SK-N-SH (cell line): ENCODE data around the gene RAB19.

Experiments
- POLR2AphosphoS5 ChIP-seq: IDR thresholded peaks from 2 replicates; pipeline ENCODE4 v1.6.1; 2012; ENCODE audit warnings: low read depth, low read length
- SMC3 ChIP-seq: IDR thresholded peaks from 2 replicates; pipeline ENCODE4 v1.6.1; 2012; ENCODE audit warnings: low read depth, low read length, improper control_type of control experiment
- TAF1 ChIP-seq: IDR thresholded peaks from 2 replicates; pipeline ENCODE4 v1.6.1; 2012; ENCODE audit warnings: low read depth, mild to moderate bottlenecking, low read length, moderate library complexity, borderline replicate concordance
- YY1 ChIP-seq: IDR thresholded peaks from 2 replicates; pipeline ENCODE4 v1.4.0; 2012; ENCODE audit warnings: low read depth, mild to moderate bottlenecking
- TF ChIP-seq, protein P1 (sequence below): fragments of 200-600 bp; sonication (generic); IDR thresholded peaks from 2 replicates; pipeline ENCODE4 v1.6.1; 2017; ENCODE audit warnings: antibody characterized with exemption, mild to moderate bottlenecking, moderate library complexity

DNA sequence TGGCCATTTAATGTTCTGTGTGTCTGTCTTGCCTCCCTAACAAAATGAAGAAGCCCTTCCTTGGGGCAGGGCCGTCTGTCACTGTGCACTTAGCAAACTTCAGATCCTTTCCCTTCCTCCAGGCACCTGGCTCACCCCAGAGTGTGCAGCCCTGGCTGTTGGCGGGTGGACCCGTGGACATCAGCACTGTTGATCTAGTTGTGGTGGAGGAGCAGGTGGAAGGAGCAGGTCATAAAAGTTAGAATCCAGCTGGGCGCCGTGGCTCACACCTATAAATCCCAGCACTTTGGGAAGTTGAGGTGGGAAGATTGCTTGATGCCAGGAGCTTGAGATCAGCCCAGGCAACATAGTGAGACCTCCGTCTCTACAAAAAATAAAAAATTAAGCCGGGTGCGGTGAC, 12.7 kb downstream of the RAB19 start:
- TF ChIP-seq SMC3 (no peak), TAF1 (no peak), YY1 (no peak), POLR2AphosphoS5 (no peak)
- TF ChIP-seq, protein P1, sequence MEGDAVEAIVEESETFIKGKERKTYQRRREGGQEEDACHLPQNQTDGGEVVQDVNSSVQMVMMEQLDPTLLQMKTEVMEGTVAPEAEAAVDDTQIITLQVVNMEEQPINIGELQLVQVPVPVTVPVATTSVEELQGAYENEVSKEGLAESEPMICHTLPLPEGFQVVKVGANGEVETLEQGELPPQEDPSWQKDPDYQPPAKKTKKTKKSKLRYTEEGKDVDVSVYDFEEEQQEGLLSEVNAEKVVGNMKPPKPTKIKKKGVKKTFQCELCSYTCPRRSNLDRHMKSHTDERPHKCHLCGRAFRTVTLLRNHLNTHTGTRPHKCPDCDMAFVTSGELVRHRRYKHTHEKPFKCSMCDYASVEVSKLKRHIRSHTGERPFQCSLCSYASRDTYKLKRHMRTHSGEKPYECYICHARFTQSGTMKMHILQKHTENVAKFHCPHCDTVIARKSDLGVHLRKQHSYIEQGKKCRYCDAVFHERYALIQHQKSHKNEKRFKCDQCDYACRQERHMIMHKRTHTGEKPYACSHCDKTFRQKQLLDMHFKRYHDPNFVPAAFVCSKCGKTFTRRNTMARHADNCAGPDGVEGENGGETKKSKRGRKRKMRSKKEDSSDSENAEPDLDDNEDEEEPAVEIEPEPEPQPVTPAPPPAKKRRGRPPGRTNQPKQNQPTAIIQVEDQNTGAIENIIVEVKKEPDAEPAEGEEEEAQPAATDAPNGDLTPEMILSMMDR: no peak
